ENCODE measurements around the gene RPS15.

DNA sequence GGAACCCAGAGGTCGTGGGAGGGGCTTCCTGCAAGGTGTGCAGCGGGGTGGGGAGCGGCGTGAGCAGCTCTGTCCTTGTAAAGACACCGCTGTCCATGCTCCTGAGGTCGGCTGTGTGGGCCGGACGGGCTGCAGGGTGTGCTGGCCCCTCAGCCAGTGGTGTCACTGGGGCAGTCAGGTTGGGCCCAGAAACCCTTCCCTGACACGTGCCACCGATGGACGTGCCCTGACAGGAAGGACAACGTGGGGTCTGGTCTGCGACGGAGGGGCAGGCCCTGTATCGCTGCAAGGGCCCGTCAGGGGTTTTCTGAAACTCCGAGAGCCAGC, 4.2 kb upstream of the RPS15 start:
- TF ChIP-seq JUN (IDR thresholded peaks at IDR 0.05; ENCODE audit: borderline replicate concordance, insufficient read depth, insufficient read length, low read depth) (no peak), POLR2A (IDR thresholded peaks at IDR 0.05; ENCODE audit: low read depth, low read length) (no peak)
